ENCODE data around the gene SGIP1.

Gene SGIP1

DNA sequence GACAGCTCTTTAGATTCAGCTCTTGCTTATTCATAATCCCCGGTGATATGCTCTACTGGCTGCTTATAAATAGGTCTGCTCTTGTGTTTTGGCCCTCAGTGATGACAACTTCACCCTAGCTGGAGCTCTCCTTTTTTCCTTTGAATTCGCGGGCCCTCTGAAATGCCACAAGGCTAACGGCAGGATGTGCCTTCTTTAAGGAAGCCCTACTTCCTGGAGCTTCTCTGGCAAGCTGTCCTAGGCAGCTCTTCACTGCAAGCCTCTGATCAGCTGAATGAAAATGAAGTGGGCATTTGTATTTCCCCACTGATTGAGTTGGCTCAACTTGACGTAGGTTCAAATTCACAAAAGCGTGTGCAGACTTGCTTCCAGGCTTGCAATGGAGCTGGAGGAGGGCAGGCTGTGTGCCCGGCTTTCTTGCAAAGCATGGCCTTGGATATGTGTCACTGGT lies 22.2 kb downstream of the SGIP1 start:
- WGBS (ENCODE audit: extremely low coverage, insufficient coverage, insufficient read length): no CpG with 5 or more reads among the region's 7 CpGs
- Histone ChIP-seq H2BK120ac (ENCODE audit: insufficient read depth, low read length, poor library complexity) (no peak overlapping the region), H3K9me3 (ENCODE audit: insufficient read depth, low read depth, low read length) (no peaks in the 10 kb centered on the region)

DNA sequence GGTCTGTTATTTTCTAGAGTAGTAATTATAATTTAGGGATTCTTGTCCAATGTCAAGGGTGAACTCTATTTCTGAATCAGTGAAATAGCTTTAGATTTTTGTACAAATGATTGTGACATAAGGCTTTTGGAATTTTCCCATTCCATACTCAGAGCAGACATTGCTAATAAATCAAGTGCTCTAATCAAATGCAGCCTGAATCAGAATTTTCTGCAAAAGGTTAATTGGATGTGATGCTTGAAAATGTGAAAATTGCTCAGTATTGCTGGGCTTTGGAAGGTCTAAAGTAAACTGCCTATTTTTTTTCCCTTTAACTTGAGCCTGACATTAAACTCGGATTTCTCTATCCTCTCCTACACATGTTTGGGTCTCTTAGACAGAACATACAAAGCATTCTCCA lies 23.2 kb downstream of the SGIP1 start:
- no peaks in the 10 kb centered on the region for H3K79me2 ChIP-seq (ENCODE audit: control insufficient read depth, insufficient read depth, low read length, poor library complexity)
- H3K4me2 ChIP-seq (ENCODE audit: low read length): no peak overlapping the region
- H3K27me3 ChIP-seq (ENCODE audit: insufficient read depth, low read length): no peaks in the 10 kb centered on the region
- no peak overlapping the region for H3K4ac ChIP-seq (ENCODE audit: low read depth, low read length)
- H3K23ac ChIP-seq (ENCODE audit: low read length): no peak overlapping the region
- H3K14ac ChIP-seq (ENCODE audit: low read length): no peak overlapping the region
- H2AFZ ChIP-seq (ENCODE audit: insufficient read depth, low read length, poor library complexity): no peak overlapping the region
- no peak overlapping the region for H3K18ac ChIP-seq (ENCODE audit: low read length)
- WGBS (ENCODE audit: extremely low coverage, insufficient coverage, insufficient read length): no CpG with 5 or more reads among the region's 1 CpG
- no peak overlapping the region for H2BK5ac ChIP-seq (ENCODE audit: low read depth, low read length, poor library complexity)
- H3K4me3 ChIP-seq (ENCODE audit: low read depth, low read length): no peak overlapping the region
- no peak overlapping the region for H4K91ac ChIP-seq (ENCODE audit: low read depth, low read length)
- H4K8ac ChIP-seq (ENCODE audit: low read depth, low read length): no peak overlapping the region
- no peaks in the 10 kb centered on the region for H3K9me3 ChIP-seq (ENCODE audit: insufficient read depth, low read depth, low read length)
- no peaks in the 10 kb centered on the region for H3K4me1 ChIP-seq (ENCODE audit: control insufficient read depth in 1 of 2, insufficient read depth in 2 of 2, low read length in 2 of 2)
- H3K27ac ChIP-seq (ENCODE audit: low read depth, low read length): no peak overlapping the region
- H3K9ac ChIP-seq (ENCODE audit: low read length): no peak overlapping the region
- no peak overlapping the region for H2AK5ac ChIP-seq (ENCODE audit: low read length)
- no peak overlapping the region for H2BK12ac ChIP-seq (ENCODE audit: low read length)
- H3K79me1 ChIP-seq (ENCODE audit: low read length): no peaks in the 10 kb centered on the region
- no peaks in the 10 kb centered on the region for H3K36me3 ChIP-seq (ENCODE audit: control insufficient read depth in 1 of 2, insufficient read depth in 2 of 2, low read length in 2 of 2)
- no peak overlapping the region for H2BK120ac ChIP-seq (ENCODE audit: insufficient read depth, low read length, poor library complexity)
- no peak overlapping the region for H4K12ac ChIP-seq (ENCODE audit: low read depth, low read length)
- DNase-seq: no peak

More for the DNA sequence above, 22.2 kb downstream of the SGIP1 start:
- Histone ChIP-seq H3K79me2 (ENCODE audit: control insufficient read depth, insufficient read depth, low read length, poor library complexity) (no peaks in the 10 kb centered on the region), H3K9ac (ENCODE audit: low read length) (no peak overlapping the region), H2AFZ (ENCODE audit: insufficient read depth, low read length, poor library complexity) (no peak overlapping the region), H3K18ac (ENCODE audit: low read length) (no peak overlapping the region), H2AK5ac (ENCODE audit: low read length) (no peak overlapping the region), H3K4ac (ENCODE audit: low read depth, low read length) (no peak overlapping the region), H3K79me1 (ENCODE audit: low read length) (no peaks in the 10 kb centered on the region), H3K36me3 (ENCODE audit: control insufficient read depth in 1 of 2, insufficient read depth in 2 of 2, low read length in 2 of 2) (no peaks in the 10 kb centered on the region), H2BK5ac (ENCODE audit: low read depth, low read length, poor library complexity) (no peak overlapping the region), H3K4me2 (ENCODE audit: low read length) (no peak overlapping the region), H3K4me1 (ENCODE audit: control insufficient read depth in 1 of 2, insufficient read depth in 2 of 2, low read length in 2 of 2) (no peaks in the 10 kb centered on the region), H3K27ac (ENCODE audit: low read depth, low read length) (no peak overlapping the region), H3K27me3 (ENCODE audit: insufficient read depth, low read length) (no peaks in the 10 kb centered on the region), H2BK12ac (ENCODE audit: low read length) (no peak overlapping the region), H3K23ac (ENCODE audit: low read length) (no peak overlapping the region), H3K14ac (ENCODE audit: low read length) (no peak overlapping the region), H4K8ac (ENCODE audit: low read depth, low read length) (no peak overlapping the region), H4K12ac (ENCODE audit: low read depth, low read length) (no peak overlapping the region), H4K91ac (ENCODE audit: low read depth, low read length) (no peak overlapping the region), H3K4me3 (ENCODE audit: low read depth, low read length) (no peak overlapping the region)
- no peak for DNase-seq

DNA sequence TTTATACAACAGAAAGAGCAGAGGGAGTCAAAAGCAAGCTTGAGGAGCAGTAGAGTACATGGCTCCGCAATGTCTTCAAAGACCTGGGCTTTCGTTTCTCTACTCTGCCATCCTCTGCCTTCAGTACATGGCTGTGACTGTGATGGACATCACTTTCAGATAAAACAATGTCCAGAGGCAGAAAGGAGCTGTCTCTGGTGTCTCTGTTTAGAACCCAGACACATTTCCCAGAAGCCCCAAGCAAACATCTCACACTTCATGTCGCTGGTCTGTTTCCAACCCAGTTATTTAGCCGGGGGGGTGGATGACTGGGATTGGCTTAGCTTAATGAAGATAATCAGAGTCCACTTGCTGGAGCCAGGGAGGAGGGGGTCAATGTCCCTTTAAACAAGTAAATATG lies 25.6 kb downstream of the SGIP1 start:
- H3K79me2 ChIP-seq (ENCODE audit: control insufficient read depth, insufficient read depth, low read length, poor library complexity): no peaks in the 10 kb centered on the region
- H3K4me2 ChIP-seq (ENCODE audit: low read length): no peak overlapping the region
- H3K79me1 ChIP-seq (ENCODE audit: low read length): peaks cover 4% of the 10 kb centered on the region
- H2BK5ac ChIP-seq (ENCODE audit: low read depth, low read length, poor library complexity): no peak overlapping the region
- H2BK120ac ChIP-seq (ENCODE audit: insufficient read depth, low read length, poor library complexity): no peak overlapping the region
- no peak overlapping the region for H3K27ac ChIP-seq (ENCODE audit: low read depth, low read length)
- no peaks in the 10 kb centered on the region for H3K27me3 ChIP-seq (ENCODE audit: insufficient read depth, low read length)
- H3K4ac ChIP-seq (ENCODE audit: low read depth, low read length): no peak overlapping the region
- no peak overlapping the region for H4K8ac ChIP-seq (ENCODE audit: low read depth, low read length)
- no peak overlapping the region for H3K4me3 ChIP-seq (ENCODE audit: low read depth, low read length)
- no peak for DNase-seq
- no peak overlapping the region for H2BK12ac ChIP-seq (ENCODE audit: low read length)
- H3K4me1 ChIP-seq (ENCODE audit: control insufficient read depth in 1 of 2, insufficient read depth in 2 of 2, low read length in 2 of 2): peaks cover 4 to 7% of the 10 kb centered on the region in 2 experiments
- H3K18ac ChIP-seq (ENCODE audit: low read length): no peak overlapping the region
- no peak overlapping the region for H3K14ac ChIP-seq (ENCODE audit: low read length)
- H3K9ac ChIP-seq (ENCODE audit: low read length): no peak overlapping the region
- H3K9me3 ChIP-seq (ENCODE audit: insufficient read depth, low read depth, low read length): no peaks in the 10 kb centered on the region
- H2AFZ ChIP-seq (ENCODE audit: insufficient read depth, low read length, poor library complexity): no peak overlapping the region
- WGBS (ENCODE audit: extremely low coverage, insufficient coverage, insufficient read length): no CpG with 5 or more reads among the region's 4 CpGs
- no peak overlapping the region for H2AK5ac ChIP-seq (ENCODE audit: low read length)
- H4K91ac ChIP-seq (ENCODE audit: low read depth, low read length): no peak overlapping the region
- no peaks in the 10 kb centered on the region for H3K36me3 ChIP-seq (ENCODE audit: control insufficient read depth in 1 of 2, insufficient read depth in 2 of 2, low read length in 2 of 2)
- H4K12ac ChIP-seq (ENCODE audit: low read depth, low read length): no peak overlapping the region
- H3K23ac ChIP-seq (ENCODE audit: low read length): no peak overlapping the region

DNA sequence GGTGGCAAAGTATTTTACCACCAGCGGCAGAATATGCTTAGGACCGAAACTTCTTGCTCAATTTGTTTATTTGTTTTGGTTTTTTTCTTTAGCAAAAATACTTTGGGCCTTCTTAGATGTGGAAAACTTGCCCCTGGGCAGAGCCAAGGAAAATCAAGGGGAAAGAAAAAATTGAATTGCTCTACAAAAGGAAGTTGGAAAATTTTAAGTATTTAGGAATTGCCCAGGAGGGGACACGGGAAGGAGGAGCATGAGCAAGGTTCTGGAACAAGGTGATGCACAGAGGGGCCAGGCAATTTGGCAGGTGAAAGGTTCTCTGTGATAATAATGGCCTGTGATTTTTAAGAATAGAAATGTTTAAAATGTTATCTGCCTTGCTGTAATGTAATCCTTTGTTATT lies 28.6 kb downstream of the SGIP1 start:
- WGBS (ENCODE audit: extremely low coverage, insufficient coverage, insufficient read length): no CpG with 5 or more reads among the region's 3 CpGs
- H4K8ac ChIP-seq (ENCODE audit: low read depth, low read length): no peak overlapping the region
- H3K14ac ChIP-seq (ENCODE audit: low read length): no peak overlapping the region

More for the DNA sequence above, 28.6 kb downstream of the SGIP1 start:
- Histone ChIP-seq H3K23ac (ENCODE audit: low read length) (no peak overlapping the region), H3K36me3 (ENCODE audit: control insufficient read depth in 1 of 2, insufficient read depth in 2 of 2, low read length in 2 of 2) (no peaks in the 10 kb centered on the region), H3K9me3 (ENCODE audit: insufficient read depth, low read depth, low read length) (no peaks in the 10 kb centered on the region), H2AK5ac (ENCODE audit: low read length) (no peak overlapping the region), H3K27me3 (ENCODE audit: insufficient read depth, low read length) (no peaks in the 10 kb centered on the region), H2BK12ac (ENCODE audit: low read length) (no peak overlapping the region), H3K79me1 (ENCODE audit: low read length) (peaks cover 4% of the 10 kb centered on the region), H2AFZ (ENCODE audit: insufficient read depth, low read length, poor library complexity) (no peak overlapping the region), H3K4ac (ENCODE audit: low read depth, low read length) (no peak overlapping the region), H3K18ac (ENCODE audit: low read length) (no peak overlapping the region), H3K4me2 (ENCODE audit: low read length) (no peak overlapping the region), H3K79me2 (ENCODE audit: control insufficient read depth, insufficient read depth, low read length, poor library complexity) (no peaks in the 10 kb centered on the region), H3K9ac (ENCODE audit: low read length) (no peak overlapping the region), H3K4me1 (ENCODE audit: control insufficient read depth in 1 of 2, insufficient read depth in 2 of 2, low read length in 2 of 2) (peaks cover 4 to 7% of the 10 kb centered on the region in 2 experiments), H4K91ac (ENCODE audit: low read depth, low read length) (no peak overlapping the region), H3K4me3 (ENCODE audit: low read depth, low read length) (no peak overlapping the region), H3K27ac (ENCODE audit: low read depth, low read length) (no peak overlapping the region), H2BK120ac (ENCODE audit: insufficient read depth, low read length, poor library complexity) (no peak overlapping the region), H4K12ac (ENCODE audit: low read depth, low read length) (no peak overlapping the region), H2BK5ac (ENCODE audit: low read depth, low read length, poor library complexity) (no peak overlapping the region)
- peak; percentile 56 to 88 for DNase-seq

Data from trophoblast cell (in vitro differentiated cells and primary cell).